Inflammatory macrophage (primary cell): ENCODE data around the gene SMARCA2.

ENCODE experiments used
- DNase-seq, 2 donors: peaks; one replicate each; pipeline ENCODE4 v3.0.0-alpha.2; 2020 to 2022

Gene SMARCA2

DNA sequence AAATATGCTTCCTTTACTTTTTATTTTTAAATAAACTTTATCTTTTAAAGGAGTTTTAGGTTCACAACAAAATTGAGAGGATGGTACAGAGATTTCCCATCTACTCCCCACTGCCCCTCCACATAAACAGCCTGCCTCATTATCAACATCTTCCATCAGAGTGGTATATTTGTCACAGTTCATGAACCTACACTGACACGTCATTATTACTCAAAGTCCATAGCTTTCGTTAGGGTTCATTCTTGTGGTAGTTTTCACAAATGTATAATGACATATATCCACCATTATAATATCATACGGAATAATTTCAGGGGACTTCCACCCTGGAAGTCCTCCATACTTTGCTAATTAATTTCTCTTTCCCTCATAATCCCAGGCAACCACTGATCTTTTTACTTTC, 204.9 kb downstream of the SMARCA2 start:
- DNase-seq = no peak

DNA sequence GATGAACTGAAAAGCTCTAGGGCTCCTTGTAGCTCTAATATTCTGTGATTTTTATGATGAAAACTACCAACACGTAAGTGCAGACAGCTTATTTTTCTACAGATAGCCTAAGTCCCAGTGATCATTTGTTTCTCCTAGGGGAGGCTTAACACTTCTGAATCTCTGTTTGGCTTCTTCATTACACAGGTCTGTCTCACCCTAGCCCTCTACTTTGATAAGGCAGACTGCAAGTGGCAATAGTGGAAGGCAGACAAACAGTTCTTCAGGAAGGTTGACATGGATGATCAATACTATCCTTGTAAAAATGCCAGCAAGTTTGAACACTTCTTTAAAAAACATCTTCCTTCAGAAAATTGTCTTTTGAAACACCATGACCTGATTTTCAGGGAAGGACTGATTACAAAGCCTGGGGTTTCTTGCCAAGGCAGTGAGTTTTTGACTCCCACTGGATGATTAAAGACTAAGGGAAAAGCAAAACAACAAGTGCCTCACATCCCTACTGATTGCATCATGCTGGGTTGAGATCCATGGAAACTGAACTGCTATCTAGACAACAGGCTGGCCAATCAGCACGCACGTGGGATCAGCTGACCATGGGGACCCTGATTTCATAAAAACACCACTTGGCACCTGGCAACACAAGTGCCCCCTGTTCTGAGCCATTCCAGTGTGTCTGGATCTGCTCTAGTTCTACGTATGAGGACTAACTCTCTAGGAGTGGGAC, 212.2 kb downstream of the SMARCA2 start:
- DNase-seq = no peak

DNA sequence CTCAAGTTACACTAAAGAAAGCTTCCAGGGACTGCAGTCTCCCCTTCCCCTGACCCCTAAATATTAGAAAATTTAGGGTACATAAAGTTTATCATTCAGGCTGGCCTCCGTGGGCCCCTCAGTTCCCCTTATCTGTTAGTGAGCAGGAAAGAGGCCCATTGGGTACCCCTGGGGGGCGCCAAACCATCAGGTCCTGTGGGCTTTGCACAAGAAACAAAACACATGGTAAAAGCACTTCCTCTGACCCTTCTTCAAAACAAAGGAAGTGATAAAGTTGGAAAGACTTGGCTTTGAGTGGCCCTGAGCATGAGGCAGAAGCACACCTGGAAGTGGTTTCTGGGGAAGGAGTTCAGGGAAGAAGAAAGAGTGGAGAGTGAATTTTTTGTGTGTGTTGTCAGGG, 213.0 kb downstream of the SMARCA2 start:
- DNase-seq = peak; percentile 25 to 39

GRCh38 chr9:2228641-2229040, 213.5 kb downstream of the SMARCA2 start:
- no peak for DNase-seq

- DNase-seq = peak; percentile 32 to 47
These were observed 214.1 kb downstream of the SMARCA2 start for GRCh38 chr9:2229109-2229721.

DNA sequence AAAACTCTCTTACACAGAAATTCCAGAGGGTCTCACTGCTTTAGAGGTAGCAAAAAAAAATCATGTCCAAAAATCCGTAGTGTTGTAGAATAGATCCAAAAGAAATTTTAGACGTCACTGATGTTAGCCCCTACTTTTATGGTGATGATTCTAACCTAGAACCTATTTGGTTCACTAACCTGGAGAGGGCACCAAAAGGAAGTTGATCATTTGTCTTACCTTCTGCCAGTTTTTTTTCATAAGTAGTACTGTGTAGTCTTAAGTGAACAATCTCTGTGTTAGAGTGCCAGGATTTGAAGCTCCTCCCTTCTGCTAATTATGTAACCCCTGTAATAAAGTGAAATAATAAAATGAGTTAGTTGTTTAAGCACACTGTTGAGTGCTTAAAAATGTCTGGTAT, 215.2 kb downstream of the SMARCA2 start:
- no peak for DNase-seq

DNA sequence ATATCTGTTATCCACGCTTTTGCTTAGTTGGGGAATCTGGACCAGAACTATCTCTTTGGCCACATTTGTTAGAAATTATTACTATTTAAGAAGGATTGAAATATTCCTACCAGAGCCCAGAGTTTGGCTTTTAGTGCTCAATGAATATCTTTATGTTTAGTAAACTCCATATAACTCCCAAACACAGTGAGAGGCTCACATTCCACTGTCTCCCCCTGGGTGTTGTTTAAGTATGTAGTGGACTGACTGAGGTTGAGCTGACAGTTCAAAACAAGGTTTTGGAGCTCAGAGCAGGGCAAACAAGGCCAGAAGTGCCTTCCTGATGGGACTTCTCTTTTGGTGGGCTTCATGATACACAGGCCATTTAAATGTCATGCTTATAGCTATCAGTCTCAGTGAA, 216.0 kb downstream of the SMARCA2 start:
- DNase-seq = no peak

DNA sequence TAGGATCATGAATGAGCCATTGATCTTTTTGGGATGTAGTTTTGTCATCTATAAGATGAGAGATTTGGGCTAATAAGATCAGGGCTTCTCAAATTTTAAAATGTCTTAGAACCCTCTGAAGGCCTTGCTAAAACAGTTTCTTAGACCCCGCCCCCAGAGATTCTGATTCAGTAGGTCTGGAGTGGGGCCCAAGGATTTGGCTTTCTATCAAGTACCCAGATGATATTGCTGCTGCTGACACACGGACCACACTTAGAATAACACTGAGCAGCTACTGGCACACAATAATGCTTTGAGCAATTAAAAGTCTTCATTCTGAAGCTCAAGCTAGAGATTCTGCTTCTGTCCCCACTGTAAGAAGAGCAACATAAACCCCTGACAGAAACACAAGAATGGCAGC, 216.7 kb downstream of the SMARCA2 start:
- DNase-seq = no peak

DNA sequence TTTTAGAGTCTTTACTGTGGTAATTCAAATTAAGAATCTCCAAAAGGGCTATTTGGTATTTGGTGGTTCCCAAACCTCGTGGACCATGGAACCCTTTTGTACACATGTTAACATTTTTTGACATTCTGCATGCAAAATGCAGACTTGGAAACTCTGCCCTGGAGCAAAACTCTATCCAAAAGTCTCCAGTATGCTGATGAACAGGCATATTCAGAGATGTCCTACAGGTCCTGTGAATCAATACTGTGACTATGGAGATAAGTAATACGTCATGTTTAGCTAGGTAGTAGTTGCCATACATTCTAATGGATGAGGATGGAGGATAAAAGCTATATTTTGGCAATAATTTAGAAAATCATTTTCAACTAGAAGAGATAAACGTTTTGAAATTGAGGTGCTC, 218.1 kb downstream of the SMARCA2 start:
- no peak for DNase-seq

DNA sequence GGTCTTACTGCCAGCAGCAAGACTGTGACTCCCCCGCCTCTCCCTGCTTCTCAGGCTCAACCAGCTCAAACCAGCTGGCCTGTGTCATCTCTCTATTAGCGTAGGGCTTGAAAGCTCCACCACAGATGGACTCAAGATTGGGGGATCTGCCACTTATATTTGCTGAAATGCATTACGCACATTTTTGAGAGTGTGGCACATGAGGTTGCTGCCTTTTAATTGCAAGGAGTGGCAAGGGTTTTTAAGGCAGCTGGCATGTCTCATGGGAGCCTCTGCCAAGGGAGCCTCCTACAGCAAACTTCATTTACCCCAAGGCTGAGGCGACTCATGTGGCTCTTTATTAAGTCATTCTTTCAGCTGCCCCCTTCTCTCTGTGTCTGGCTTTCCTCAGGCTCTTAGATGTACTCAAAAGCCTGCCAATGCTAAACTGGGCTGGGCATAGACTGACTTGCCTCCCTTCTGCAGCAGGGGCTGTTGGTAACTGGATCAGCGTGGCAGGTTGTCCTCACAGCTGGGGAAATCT, 219.3 kb downstream of the SMARCA2 start:
- no peak for DNase-seq

- DNase-seq = no peak
These were observed 220.5 kb downstream of the SMARCA2 start for GRCh38 chr9:2235623-2236022.

DNA sequence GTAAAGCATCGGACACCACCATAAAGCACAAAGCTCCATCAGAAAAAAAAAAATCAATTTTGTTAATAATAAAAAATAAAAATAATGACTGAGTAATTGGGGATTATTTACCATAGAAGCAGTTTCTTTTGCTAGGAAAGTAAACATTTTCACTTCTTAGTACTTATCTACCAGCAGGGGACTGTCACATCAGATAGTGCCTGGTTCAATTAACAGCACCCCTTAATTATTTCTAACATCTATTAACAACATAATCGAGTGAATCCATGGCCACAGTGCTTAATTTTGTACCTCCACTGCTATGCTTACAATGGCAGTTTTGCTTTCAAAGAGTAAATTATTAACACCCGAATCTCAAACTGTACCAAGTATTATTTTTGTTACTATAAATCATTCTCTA, 221.7 kb downstream of the SMARCA2 start:
- DNase-seq = no peak

- DNase-seq = peak in 1 of 2 donors; percentile 4
These were observed 226.3 kb downstream of the SMARCA2 start for GRCh38 chr9:2241461-2241835.

DNA sequence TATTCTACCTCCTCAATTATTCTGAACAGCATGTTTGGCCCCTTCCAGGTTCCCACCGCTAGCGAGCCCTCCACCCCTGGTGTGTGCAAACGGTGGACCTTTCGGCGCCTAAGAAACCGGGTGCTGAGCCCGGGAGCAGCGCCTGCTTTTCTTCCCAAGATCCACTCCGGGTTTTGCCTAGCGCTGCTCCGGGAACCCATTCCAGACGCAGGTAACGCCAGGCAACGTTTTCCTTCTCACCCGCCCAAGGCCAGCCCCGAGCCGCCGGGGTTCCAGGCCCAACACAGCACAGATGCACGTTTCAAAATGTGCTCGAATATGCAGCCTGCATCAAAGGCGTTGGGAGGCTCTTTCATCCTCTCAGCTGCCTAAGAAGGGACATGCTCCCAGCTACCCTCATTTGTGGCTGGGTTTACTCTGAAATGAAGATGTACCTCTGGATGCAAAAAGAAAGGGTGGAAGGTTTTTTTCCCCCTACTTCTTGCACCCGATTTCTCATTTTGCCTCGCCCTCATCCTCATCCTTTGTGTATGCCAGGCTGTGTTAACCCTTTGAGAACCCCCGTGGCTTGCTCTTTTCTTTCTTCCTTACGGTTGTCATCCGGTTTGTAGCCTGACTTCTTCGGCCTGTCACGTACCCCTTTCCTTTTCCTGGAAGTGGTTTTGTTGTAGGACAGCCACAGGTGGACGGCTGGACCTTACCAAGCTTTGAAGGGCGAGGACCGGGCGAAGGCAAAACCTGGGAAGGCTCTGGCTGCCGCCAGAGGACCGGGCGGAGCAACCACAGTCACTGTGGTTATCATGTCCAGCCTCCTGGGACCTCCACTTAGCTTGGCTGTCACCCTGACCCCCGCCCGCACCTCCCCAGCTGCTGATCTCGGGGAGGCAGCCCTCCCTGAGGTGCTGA, 226.9 kb downstream of the SMARCA2 start:
- peak; percentile 69 to 73 for DNase-seq

DNA sequence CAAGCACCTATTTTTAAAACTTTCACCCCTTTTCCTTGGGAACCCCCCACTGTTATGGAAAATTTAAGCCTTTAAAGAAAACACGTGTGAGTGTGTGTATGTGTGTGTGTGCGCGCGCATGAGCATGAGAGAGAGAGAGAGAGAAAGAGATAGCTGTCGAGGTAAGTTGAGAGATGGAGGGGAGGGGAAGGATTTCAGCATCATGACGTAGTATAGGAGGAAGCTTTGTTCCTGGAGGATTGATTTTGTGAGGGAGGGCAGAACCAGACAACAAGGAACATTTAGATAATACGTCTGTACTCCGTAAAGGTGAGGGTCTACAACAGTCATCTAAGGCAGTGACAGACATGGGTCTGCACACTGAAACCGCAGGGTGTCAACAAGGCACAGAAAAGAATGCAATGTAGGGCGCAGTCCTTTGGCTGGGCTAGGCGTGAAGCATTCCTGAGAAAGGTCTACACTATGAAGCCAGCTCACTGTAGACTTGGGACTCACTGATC, 227.7 kb downstream of the SMARCA2 start:
- no peak for DNase-seq
